Vagina (tissue), 2 donors: Measurements from ENCODE around the gene SUMO3.

Experiments
- CTCF ChIP-seq, 3 experiments: fragments of 450-650 bp in 2 of 3; fragments of 200-600 bp in 1 of 3; sonication (generic) in 1 of 3; IDR thresholded peaks; one replicate each; pipeline ENCODE4 v1.5.1; 2017 to 2019; ENCODE audit warnings: antibody characterized with exemption in 3 of 3, mild to moderate bottlenecking in 2 of 3, moderate library complexity in 2 of 3
- POLR2A ChIP-seq, 2 donors: fragments of 450-650 bp; IDR thresholded peaks; one replicate each; pipeline ENCODE4 v1.6.1; 2017; ENCODE audit warnings: antibody characterized with exemption in 2 of 2, mild to moderate bottlenecking in 2 of 2, moderate library complexity in 2 of 2

GRCh38 chr21:44865561-44866280 is 47.9 kb upstream of the SUMO3 start:
- TF ChIP-seq POLR2A (IDR thresholded peaks at IDR 0.05) (no peak), CTCF (IDR thresholded peaks at IDR 0.05) (no peak)
